Heart left ventricle (tissue), 16 donors: ENCODE data around the gene INO80C. TPM values are rescaled to one million over a fixed set of nuclear protein-coding genes. Genes with fewer than 3 reads are reported as not detected.

ENCODE experiments used
- ATAC-seq, 4 donors: fragments of 200-7000 bp; cut with Tn5 transposase; one replicate each; pipeline ENCODE4 v1.9.1; 2020 to 2022; ENCODE audit warnings: moderate library complexity in 4 of 4, mild to moderate bottlenecking in 3 of 4, moderate number of reproducible peaks in 1 of 4
- DNase-seq, 5 donors: peaks; one replicate each; pipeline ENCODE4 v3.0.0-alpha.2; 2020
- H3K27ac ChIP-seq, 12 donors: fragments of 200-600 bp; sonication (generic) in 4 of 12; one replicate each; pipeline versions ENCODE4 v1.5.0 to v1.8.0; 2016 to 2022; ENCODE audit warnings: mild to moderate bottlenecking in 2 of 12
- H3K27me3 ChIP-seq, 9 donors: fragments of 200-600 bp; sonication (generic) in 2 of 9; one replicate each; pipeline versions ENCODE4 v1.5.1 to v1.8.0; 2016 to 2022; ENCODE audit warnings: mild to moderate bottlenecking in 3 of 9
- H3K36me3 ChIP-seq, 9 donors: fragments of 200-600 bp; sonication (generic) in 2 of 9; one replicate each; pipeline versions ENCODE4 v1.5.0 to v1.8.0; 2018 to 2022; ENCODE audit warnings: mild to moderate bottlenecking in 2 of 9
- H3K4me1 ChIP-seq, 12 donors: fragments of 200-600 bp; sonication (generic) in 4 of 12; one replicate each; pipeline versions ENCODE4 v1.5.0 to v1.8.0; 2016 to 2022; ENCODE audit warnings: mild to moderate bottlenecking in 3 of 12
- H3K4me3 ChIP-seq, 12 donors: fragments of 200-600 bp; sonication (generic) in 4 of 12; one replicate each; pipeline versions ENCODE4 v1.5.0 to v1.8.0; 2017 to 2022; ENCODE audit warnings: mild to moderate bottlenecking in 9 of 12, moderate library complexity in 4 of 12
- H3K9me3 ChIP-seq, 12 donors: fragments of 200-600 bp; sonication (generic) in 4 of 12; one replicate each; pipeline versions ENCODE4 v1.5.0 to v1.8.0; 2016 to 2022; ENCODE audit warnings: mild to moderate bottlenecking in 1 of 12
- CTCF ChIP-seq, 12 donors: fragments of 200-600 bp; sonication (generic) in 4 of 12; IDR thresholded peaks; one replicate each; pipeline versions ENCODE4 v1.5.0 to v1.8.0; 2018 to 2022; ENCODE audit warnings: antibody characterized with exemption in 12 of 12, mild to moderate bottlenecking in 5 of 12
- POLR2A ChIP-seq, 2 donors: fragments of 450-650 bp; IDR thresholded peaks; one replicate each; pipeline ENCODE4 v1.6.1; 2017; ENCODE audit warnings: antibody characterized with exemption in 2 of 2, mild to moderate bottlenecking in 2 of 2, moderate library complexity in 2 of 2
- WGBS, 4 donors: extraction: QIAGEN DNeasy Blood & Tissue Kit in 2 of 4; methylation state at CpG; one replicate each; pipeline versions ENCODE4 v1.1.5 to v1.1.7; 2013 to 2018; 5-methylcytosine and 5-hydroxymethylcytosine counted together
- intact Hi-C, 10 donors: fragments of 100-400 bp; cut with DNase I; formaldehyde crosslinking; loops; one replicate each; pipeline versions ENCODE4 v1.11.1 to v1.14.2; 2022
- polyA plus RNA-seq, 2 donors: library from polyadenylated mRNA; stranded (reverse); fragments of 200-250 nt; gene quantifications; one replicate each; pipeline ENCODE4 v1.2.3, GENCODE V29; 2013
- total RNA-seq, 9 donors: library from RNA; depleted of rRNA in 2 of 9; stranded (reverse); fragments of >200 nt in 2 of 9; fragmentation: NEBNext Ultra II Directional in 3 of 9; extraction: Animal tissue kit (Norgen Biotek cat#: 25700) in 3 of 9; gene quantifications; one replicate each; pipeline versions ENCODE4 v1.1.0 to v1.2.4, GENCODE V29; 2016 to 2023
- donor health status: ischemic (EF 13 %, LVEDD 7.1; RV severe dilation, severe dysfunction).
- donor health status: healthy with polysubstance abuse.
- donor health status: DM: no; HTN: yes; CAD: no.
- donor health status: DM: no; HTN: no; CAD: no.
- donor health status: ischemic (EF 25% LVEDD 6.9; RV normal size, moderate dysfunction).
- donor health status: ischemic (EF 25% LVEDD 5.7; RV mildly dilated, moderate dysfunction).
- donor health status: healthy.
- donor health status: DM: yes; HTN: yes; CAD: no.
- donor health status: ischemic (EF 35%, LVEDD 5.7; RV mildly dilated, moderate dysfunction).
- donor health status: nonischemic (EF 11% LVEDD 7.7; RV severe dilation, severe dysfunction).
- donor health status: DM: yes; HTN: yes; CAD: no.
- donor health status: PGD.
- donor health status: ischemic (EF 29% LVEDD 5.4; RV normal size, mild dysfunction).
- donor health status: nonischemic (EF 23%, LVEDD 6.1; RV moderate dilation, normal function).

INO80C gene
- total and polyA plus RNA-seq, 11 donors = 5.6 to 29.0 (median 22.3) TPM

- Histone ChIP-seq H3K36me3 (no peaks in the 10 kb centered on the region), H3K4me3 (no peak overlapping the region), H3K4me1 (no peaks in the 10 kb centered on the region), H3K27ac (no peak overlapping the region), H3K9me3 (peaks cover 0 to 33% (median 10%) of the 10 kb centered on the region in 12 donors), H3K27me3 (no peaks in the 10 kb centered on the region)
- intact Hi-C loops = no loop called here
- TF ChIP-seq POLR2A (IDR thresholded peaks at IDR 0.05) (no peak), CTCF (IDR thresholded peaks at IDR 0.05) (no peak)
- 88 to 100% (median 93%) methylated on average over 1 of the region's 1 CpG for WGBS, 4 donors
- DNase-seq = no peak
- ATAC-seq = no peak
Observed at GRCh38 chr18:35535297-35535696, 37.5 kb upstream of the INO80C start.

GRCh38 chr18:35533916-35534405 is 36.2 kb upstream of the INO80C start:
- H3K27me3 ChIP-seq = no peaks in the 10 kb centered on the region
- H3K27ac ChIP-seq = no peak overlapping the region
- intact Hi-C loops = no loop called here
- no peak for ATAC-seq
- no peak overlapping the region for H3K4me3 ChIP-seq
- H3K4me1 ChIP-seq = no peaks in the 10 kb centered on the region
- TF ChIP-seq CTCF (IDR thresholded peaks at IDR 0.05) = no peak
- TF ChIP-seq POLR2A (IDR thresholded peaks at IDR 0.05) = no peak
- no peak for DNase-seq
- WGBS, 4 donors = 90 to 95% (median 91%) methylated on average over 2 of the region's 2 CpGs
- no peaks in the 10 kb centered on the region for H3K36me3 ChIP-seq
- peaks cover 0 to 30% (median 8%) of the 10 kb centered on the region in 12 donors for H3K9me3 ChIP-seq

GRCh38 chr18:35528749-35529274 is 31.1 kb upstream of the INO80C start:
- Histone ChIP-seq H3K4me3 (no peak overlapping the region), H3K27ac (no peak overlapping the region), H3K27me3 (no peaks in the 10 kb centered on the region), H3K36me3 (no peaks in the 10 kb centered on the region), H3K4me1 (peaks cover 0 to 34% (median 16%) of the 10 kb centered on the region in 12 donors), H3K9me3 (peaks cover 0 to 19% (median 4%) of the 10 kb centered on the region in 12 donors)
- 66 to 85% (median 79%) methylated on average over 4 of the region's 4 CpGs for WGBS, 4 donors
- DNase-seq (no peak), ATAC-seq (no peak)
- TF ChIP-seq CTCF (IDR thresholded peaks at IDR 0.05) = no peak
- intact Hi-C loops = loop anchor here in 1 of 10 donors (5.0 kb wide), 1 partner anchor 53 kb away; the partner anchor contains the start of gene GALNT1

- DNase-seq = no peak
- TF ChIP-seq POLR2A (IDR thresholded peaks at IDR 0.05) (no peak), CTCF (IDR thresholded peaks at IDR 0.05) (no peak)
- no peaks in the 10 kb centered on the region for H3K36me3 ChIP-seq
- H3K4me3 ChIP-seq = peak overlapping the region in 7 of 12 donors; percentile 7 to 27 (median 14)
- ATAC-seq = peak; percentile 19 to 49 (median 42)
- 5 to 12% (median 8%) methylated on average over 5 of the region's 5 CpGs for WGBS, 4 donors
- intact Hi-C loops = loop anchor here in 1 of 10 donors (5.0 kb wide), 1 partner anchor 56 kb away; the partner anchor contains the start of gene GALNT1
- no peaks in the 10 kb centered on the region for H3K27me3 ChIP-seq
- H3K9me3 ChIP-seq = peaks cover 0 to 16% (median 4%) of the 10 kb centered on the region in 12 donors
- peaks cover 0 to 50% (median 19%) of the 10 kb centered on the region in 12 donors for H3K4me1 ChIP-seq
- peak overlapping the region in 7 of 12 donors; percentile 15 to 57 (median 32) for H3K27ac ChIP-seq
Observed at GRCh38 chr18:35526495-35527059, 28.8 kb upstream of the INO80C start.
